ENCODE data around the gene DNAH11. TPM values are rescaled to one million over a fixed set of nuclear protein-coding genes. Genes with fewer than 3 reads are reported as not detected.
A peak's percentile ranks its signal among the peaks of the same experiment; 100 is the strongest.

The DNAH11 gene
- total and polyA plus RNA-seq, 2 of the 8 experiments (the other 6 are each of a cell fraction or from before 2014, with no cell fraction given): 1.8 to 4.9 TPM

DNA sequence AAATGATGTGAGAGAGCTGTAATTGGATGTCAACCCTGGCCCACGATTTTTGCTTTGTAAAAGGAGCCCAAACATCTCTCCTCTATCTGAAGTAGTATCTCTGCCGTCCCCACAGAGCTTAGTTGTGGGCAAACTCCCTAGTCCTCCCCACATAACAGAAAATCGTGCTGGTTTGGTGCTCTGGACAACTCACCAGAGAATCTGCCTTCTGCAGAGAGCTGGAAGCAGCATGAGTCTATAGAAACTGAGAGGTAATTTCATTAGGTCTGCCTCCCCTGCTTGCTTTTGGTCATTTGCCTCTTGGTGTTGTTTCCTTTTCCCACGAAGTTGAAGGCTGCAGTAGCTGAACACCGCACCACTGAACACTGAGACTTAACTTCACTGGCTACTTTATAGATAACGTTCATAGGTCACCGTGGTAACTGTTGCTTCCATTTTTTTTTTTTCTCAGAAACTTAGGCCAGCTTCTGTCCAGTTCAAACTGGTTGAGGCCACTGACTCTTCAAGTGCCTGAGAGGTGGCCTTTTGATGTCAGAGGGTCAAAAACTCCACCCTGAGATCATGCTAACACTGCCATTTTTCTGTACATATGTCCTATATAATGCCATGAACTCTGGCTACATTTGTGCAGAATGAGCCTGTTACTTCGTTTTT is 406.2 kb downstream of the DNAH11 start:
- no peak overlapping the region for H2BK5ac ChIP-seq (ENCODE audit: low read depth, low read length)
- H2BK15ac ChIP-seq (ENCODE audit: low read length): no peak overlapping the region
- H3K79me1 ChIP-seq (ENCODE audit: low read depth, low read length): no peaks in the 10 kb centered on the region
- H2BK120ac ChIP-seq (replicated peaks; ENCODE audit: low read depth, low read length): no peak overlapping the region
- no peak overlapping the region for H3K18ac ChIP-seq (ENCODE audit: extremely low read depth, low read length)
- H2AFZ ChIP-seq (ENCODE audit: low read length): peak overlapping the region; percentile 15; the same call in 1 of the 2 replicates
- no peak overlapping the region for H3K27ac ChIP-seq (ENCODE audit: low read depth, low read length)
- H3K23me2 ChIP-seq (ENCODE audit: low read depth, low read length): peaks cover 4% of the 10 kb centered on the region; the same call in 1 of the 2 replicates
- ChIA-PET POLR2A (ENCODE audit: partially characterized antibody) (interaction anchor here (0.6 to 1.3 kb wide), 3 partner anchors 10 to 29 kb away, joined by 5 to 6 read pairs (median 5); no protein-coding TSS in a partner anchor), CTCF (ENCODE audit: partially characterized antibody) (interaction anchor here (0.6 to 1.9 kb wide), 5 partner anchors 15 to 181 kb away, joined by 3 to 6 read pairs (median 4); no protein-coding TSS in a partner anchor)
- no peaks in the 10 kb centered on the region for H3K9me3 ChIP-seq (ENCODE audit: insufficient read depth in 2 of 2, low read depth in 1 of 2, low read length in 1 of 2)
- H4K20me1 ChIP-seq (replicated peaks in 1 of 2; ENCODE audit: control insufficient read depth in 1 of 2, insufficient read depth in 2 of 2, low read length in 2 of 2): no peaks in the 10 kb centered on the region
- H3K4me3 ChIP-seq (ENCODE audit: extremely low read depth in 1 of 4, insufficient read depth in 2 of 4, low read depth in 3 of 4, low read length in 4 of 4): no peak overlapping the region
- no peak overlapping the region for H3K23ac ChIP-seq (ENCODE audit: insufficient read length)
- no peak overlapping the region for H3K14ac ChIP-seq (ENCODE audit: insufficient read length)
- H2AK5ac ChIP-seq (ENCODE audit: low read depth, low read length): no peak overlapping the region
- H3K36me3 ChIP-seq (ENCODE audit: control insufficient read depth in 2 of 4, insufficient read depth in 4 of 4, low read length in 3 of 4): no peaks in the 10 kb centered on the region
- no peak overlapping the region for H3K9ac ChIP-seq (replicated peaks in 1 of 4; ENCODE audit: extremely low read depth in 1 of 4, low read depth in 3 of 4, low read length in 3 of 4)
- FAIRE-seq: no peak
- DNase-seq (ENCODE audit: low read depth in 1 of 2, low spot score in 2 of 2): no peak
- H3K4ac ChIP-seq (replicated peaks; ENCODE audit: insufficient read length, low read depth, low read length): no peak overlapping the region
- no peak overlapping the region for H3K56ac ChIP-seq (replicated peaks; ENCODE audit: insufficient read length, low read depth, low read length)
- H3K4me1 ChIP-seq (replicated peaks in 1 of 4; ENCODE audit: control insufficient read depth in 3 of 4, insufficient read depth in 4 of 4, low read length in 3 of 4): peaks cover 0 to 6% (median 3%) of the 10 kb centered on the region in 4 experiments; a peak in 5 of 7 replicates
- no peak overlapping the region for H4K91ac ChIP-seq (replicated peaks; ENCODE audit: insufficient read length, low read length)
- whole genome bisulfite sequencing, 2 experiments (ENCODE audit: extremely low coverage in 1 of 2, insufficient coverage in 1 of 2, insufficient read length in 1 of 2, insufficient replicate concordance in 2 of 2, low coverage in 1 of 2, low lambda C conversion rate in 2 of 2, missing lambda C conversion rate in 1 of 2): 72% methylated on average over 8 of the region's 8 CpGs; no CpG with 5 or more reads in 1 of the 2 experiments
- H2BK12ac ChIP-seq (ENCODE audit: low read depth, low read length): no peak overlapping the region
- no peak overlapping the region for H2BK20ac ChIP-seq (ENCODE audit: low read length)
- peaks cover 0 to 11% of the 10 kb centered on the region in 2 experiments; a peak in 3 of 4 replicates for H3K79me2 ChIP-seq (ENCODE audit: control insufficient read depth in 1 of 2, insufficient read depth in 2 of 2, low read length in 2 of 2)
- H4K8ac ChIP-seq (ENCODE audit: extremely low read depth, insufficient read depth, low read length): no peak overlapping the region; the same call in 1 of the 2 replicates
- no peaks in the 10 kb centered on the region for H3K27me3 ChIP-seq (replicated peaks in 1 of 4; ENCODE audit: control insufficient read depth in 3 of 4, extremely low read depth in 1 of 4, insufficient read depth in 3 of 4, low read length in 3 of 4)
- no peak overlapping the region for H4K5ac ChIP-seq (ENCODE audit: insufficient read length, low read depth, low read length)
- H3K4me2 ChIP-seq (ENCODE audit: insufficient read depth in 1 of 2, low read depth in 2 of 2, low read length in 2 of 2): no peak overlapping the region
- TF ChIP-seq HDAC6 (IDR thresholded peaks at IDR 0.05; ENCODE audit: low read depth, low read length) (no peak), EZH2 (IDR thresholded peaks at IDR 0.05; ENCODE audit: low read depth, low read length, severe bottlenecking) (no peak), KDM1A (IDR thresholded peaks at IDR 0.05; ENCODE audit: borderline replicate concordance, low read length) (no peak), BACH1 (IDR thresholded peaks at IDR 0.05; ENCODE audit: low read length) (no peak), SAP30 (IDR thresholded peaks at IDR 0.05; ENCODE audit: insufficient read depth, insufficient replicate concordance, low read length) (no peak), RXRA (IDR thresholded peaks at IDR 0.05; ENCODE audit: insufficient read depth, low read depth, low read length) (no peak), SIRT6 (IDR thresholded peaks at IDR 0.05; ENCODE audit: low read length) (no peak), ATF2 (IDR thresholded peaks at IDR 0.05; ENCODE audit: low read length) (no peak), KDM4A (IDR thresholded peaks at IDR 0.05; ENCODE audit: low read depth, low read length, severe bottlenecking) (no peak), CEBPB (IDR thresholded peaks at IDR 0.05; ENCODE audit: low read depth, low read length) (no peak)
